IMR-90 (cell line): ENCODE measurements around the gene ITPR2. TPM values are rescaled to one million over a fixed set of nuclear protein-coding genes. Genes with fewer than 3 reads are reported as not detected.
A peak's percentile ranks its signal among the peaks of the same experiment; 100 is the strongest.

ENCODE experiments used
- ATAC-seq: fragments of 200-7000 bp; cut with Tn5 transposase; 2 replicates; pipeline ENCODE4 v1.9.1; 2020; ENCODE audit warnings: low read depth, mild to moderate bottlenecking, moderate library complexity
- BruUV-seq: library from RNA; stranded (reverse); fragments of 400-500 nt; replicated peaks from 2 replicates; lab custom pipeline; 2021; lab: Mats Ljungman, UMichigan
- CTCF ChIA-PET: fragments of 300-600 bp; formaldehyde crosslinking; extraction: SDS; loops from one replicate; lab custom pipeline; 2021; ENCODE audit warnings: antibody characterized with exemption; lab: Yijun Ruan, JAX
- POLR2A ChIA-PET: fragments of 300-600 bp; sonication (Branson Sonifier 250); formaldehyde crosslinking; loops from one replicate; lab custom pipeline; 2022; ENCODE audit warnings: antibody characterized with exemption; ENCODE audit not compliant: unreplicated experiment; lab: Charles Lee
- DNase-seq: peaks from one replicate; pipeline ENCODE4 v3.0.0; 2013
- H2AFZ ChIP-seq: replicated peaks from 2 replicates; pipeline ENCODE3; 2013; ENCODE audit warnings: low read length, mild to moderate bottlenecking; ENCODE audit not compliant: poor library complexity
- H2AK5ac ChIP-seq: 2 replicates; pipeline ENCODE4 v1.6.1; 2013; ENCODE audit warnings: low read depth, low read length, inconsistent platforms
- H2AK9ac ChIP-seq: replicated peaks from 2 replicates; pipeline ENCODE3; 2013; ENCODE audit warnings: mild to moderate bottlenecking, low read depth, low read length, moderate library complexity; ENCODE audit not compliant: poor library complexity
- H2BK120ac ChIP-seq: 2 replicates; pipeline ENCODE4 v1.6.1; 2013; ENCODE audit warnings: low read depth, low read length, inconsistent platforms
- H2BK15ac ChIP-seq: 3 replicates; pipeline ENCODE4 v1.6.1; 2013; ENCODE audit warnings: low read depth, low read length, inconsistent platforms
- H2BK20ac ChIP-seq: 2 replicates; pipeline ENCODE4 v1.6.1; 2013; ENCODE audit warnings: low read depth, mild to moderate bottlenecking, inconsistent platforms, low read length, moderate library complexity
- H2BK5ac ChIP-seq: 2 replicates; pipeline ENCODE4 v1.6.1; 2013; ENCODE audit warnings: mild to moderate bottlenecking, low read depth, low read length, inconsistent platforms; ENCODE audit not compliant: poor library complexity, severe bottlenecking
- H3K14ac ChIP-seq: replicated peaks from 2 replicates; pipeline ENCODE4 v1.6.1; 2013; ENCODE audit warnings: low read depth, low read length, inconsistent platforms
- H3K18ac ChIP-seq: 2 replicates; pipeline ENCODE4 v1.6.1; 2013; ENCODE audit warnings: low read depth, low read length, control low read depth
- H3K23ac ChIP-seq: 2 replicates; pipeline ENCODE4 v1.6.1; 2013; ENCODE audit warnings: low read depth, low read length, inconsistent platforms
- H3K27ac ChIP-seq: 2 replicates; pipeline ENCODE4 v1.5.1; 2013; ENCODE audit warnings: mild to moderate bottlenecking, control low read depth, low read length; ENCODE audit not compliant: insufficient read depth
- H3K27me3 ChIP-seq: 2 replicates; pipeline ENCODE4 v1.6.1; 2013; ENCODE audit warnings: low read length; ENCODE audit not compliant: control insufficient read depth, insufficient read depth
- H3K36me3 ChIP-seq: 2 replicates; pipeline ENCODE4 v1.6.1; 2013; ENCODE audit warnings: low read length, mixed read lengths; ENCODE audit not compliant: control insufficient read depth, insufficient read depth
- H3K4ac ChIP-seq: 2 replicates; pipeline ENCODE4 v1.6.1; 2013; ENCODE audit warnings: low read depth, low read length, inconsistent platforms
- H3K4me1 ChIP-seq: 2 replicates; pipeline ENCODE4 v1.6.1; 2013; ENCODE audit warnings: low read length, mixed read lengths; ENCODE audit not compliant: control insufficient read depth, insufficient read depth
- H3K4me2 ChIP-seq: 2 replicates; pipeline ENCODE4 v1.6.1; 2013; ENCODE audit warnings: low read depth, mild to moderate bottlenecking, control low read depth, low read length, moderate library complexity
- H3K4me3 ChIP-seq: 2 replicates; pipeline ENCODE4 v1.5.1; 2013; ENCODE audit warnings: low read depth, mild to moderate bottlenecking, control low read depth, low read length, moderate library complexity; ENCODE audit not compliant: insufficient read depth
- H3K56ac ChIP-seq: 2 replicates; pipeline ENCODE4 v1.6.1; 2013; ENCODE audit warnings: low read length, inconsistent platforms; ENCODE audit not compliant: insufficient read depth; ENCODE audit errors: extremely low read depth
- H3K79me1 ChIP-seq, 2 experiments: 2 replicates each; pipeline ENCODE4 v1.6.1; 2013; ENCODE audit warnings: low read length in 2 of 2, inconsistent platforms in 1 of 2, low read depth in 1 of 2
- H3K9ac ChIP-seq: 2 replicates; pipeline ENCODE4 v1.6.1; 2013; ENCODE audit warnings: low read depth, low read length, control low read depth
- H3K9me1 ChIP-seq: 2 replicates; pipeline ENCODE4 v1.6.1; 2013; ENCODE audit warnings: low read length, inconsistent platforms; ENCODE audit not compliant: insufficient read depth
- H3K9me3 ChIP-seq: 2 replicates; pipeline ENCODE4 v1.6.1; 2013; ENCODE audit warnings: low read length; ENCODE audit not compliant: control insufficient read depth, insufficient read depth
- H4K20me1 ChIP-seq: 2 replicates; pipeline ENCODE4 v1.6.1; 2013; ENCODE audit warnings: low read length, inconsistent platforms; ENCODE audit not compliant: insufficient read depth
- H4K5ac ChIP-seq: 2 replicates; pipeline ENCODE4 v1.6.1; 2013; ENCODE audit warnings: mild to moderate bottlenecking, low read depth, low read length, control low read depth
- H4K8ac ChIP-seq, 2 experiments: 2 replicates each; pipeline ENCODE4 v1.6.1; 2013; ENCODE audit warnings: low read depth in 2 of 2, low read length in 2 of 2, control low read depth in 1 of 2, inconsistent platforms in 1 of 2
- H4K91ac ChIP-seq: 2 replicates; pipeline ENCODE4 v1.6.1; 2013; ENCODE audit warnings: low read depth, low read length, inconsistent platforms; ENCODE audit not compliant: insufficient read depth
- CEBPB ChIP-seq: IDR thresholded peaks from 2 replicates; pipeline ENCODE4 v1.6.1; 2012; ENCODE audit warnings: low read depth, low read length, improper control_type of control experiment
- CTCF ChIP-seq: conservative IDR thresholded peaks from 2 replicates; pipeline ENCODE4 v1.5.1; 2012; ENCODE audit warnings: mild to moderate bottlenecking, low read depth, low read length, improper control_type of control experiment
- MAFK ChIP-seq: IDR thresholded peaks from 2 replicates; pipeline ENCODE4 v1.6.1; 2012; ENCODE audit warnings: low read depth, low read length, improper control_type of control experiment
- MAZ ChIP-seq: IDR thresholded peaks from 2 replicates; pipeline ENCODE4 v1.6.1; 2012; ENCODE audit warnings: low read depth, mild to moderate bottlenecking, low read length, improper control_type of control experiment, moderate library complexity, borderline replicate concordance
- MXI1 ChIP-seq: IDR thresholded peaks from 2 replicates; pipeline ENCODE4 v1.6.1; 2012; ENCODE audit warnings: low read depth, mild to moderate bottlenecking, low read length, moderate library complexity, borderline replicate concordance
- NFE2L2 ChIP-seq: fragments of 150-350 bp; IDR thresholded peaks from 2 replicates; pipeline ENCODE4 v1.6.1; 2016; ENCODE audit warnings: low read depth, mild to moderate bottlenecking, low read length
- POLR2A ChIP-seq: IDR thresholded peaks from 2 replicates; pipeline ENCODE4 v1.6.1; 2012; ENCODE audit warnings: mild to moderate bottlenecking, low read depth, low read length
- RAD21 ChIP-seq: IDR thresholded peaks from 2 replicates; pipeline ENCODE4 v1.6.1; 2012; ENCODE audit warnings: low read length, improper control_type of control experiment
- RCOR1 ChIP-seq: IDR thresholded peaks from 2 replicates; pipeline ENCODE4 v1.6.1; 2012; ENCODE audit warnings: mild to moderate bottlenecking, low read length, improper control_type of control experiment; ENCODE audit not compliant: insufficient replicate concordance
- RFX5 ChIP-seq: IDR thresholded peaks from 2 replicates; pipeline ENCODE4 v1.8.0; 2012; ENCODE audit warnings: low read depth, mild to moderate bottlenecking, low read length, moderate library complexity
- SMC3 ChIP-seq: fragments of 150-350 bp; IDR thresholded peaks from 2 replicates; pipeline ENCODE4 v1.6.1; 2016; ENCODE audit warnings: low read depth, mild to moderate bottlenecking, antibody characterized with exemption, low read length, moderate library complexity
- USF2 ChIP-seq: fragments of 150-350 bp; IDR thresholded peaks from 2 replicates; pipeline ENCODE4 v1.6.1; 2017; ENCODE audit warnings: mild to moderate bottlenecking, antibody characterized with exemption, low read length, low read depth
- WGBS, 2 experiments: methylation state at CpG; one replicate each; pipeline versions ENCODE4 v1.1.5 to v1.1.7; 2013; ENCODE audit warnings: missing lambda C conversion rate in 2 of 2; ENCODE audit not compliant: insufficient read length in 1 of 2; ENCODE audit errors: extremely low coverage in 2 of 2; 5-methylcytosine and 5-hydroxymethylcytosine counted together
- dilution Hi-C: fragments of 300-500 bp; cut with HindIII; formaldehyde crosslinking; loops from one replicate; pipeline ENCODE4 v1.14.3; 2018; ENCODE audit warnings: low sequenced_read_pairs; ENCODE audit not compliant: unreplicated experiment
- in situ Hi-C: fragments of 300-500 bp; cut with MboI; formaldehyde crosslinking; loops from 3 replicates; pipeline ENCODE4 v1.14.3; 2019; ENCODE audit warnings: low sequenced_read_pairs, inconsistent platforms, mixed read lengths
- intact Hi-C: fragments of 100-400 bp; cut with micrococcal nuclease; formaldehyde crosslinking; loops from 2 replicates; pipeline ENCODE4 v1.10.0; 2022
- polyA plus RNA-seq, 3 experiments: library from polyadenylated mRNA; depleted of rRNA; stranded (reverse); fragments of >200 nt; gene quantifications; 2 replicates each; pipeline ENCODE4 v1.2.3, GENCODE V29; 2012; ENCODE audit warnings: low replicate concordance in 1 of 3
- total RNA-seq: library from RNA; depleted of rRNA; stranded (reverse); fragments of >200 nt; gene quantifications from 2 replicates; pipeline ENCODE4 v1.2.3, GENCODE V29; 2012

The ITPR2 gene
- total and polyA plus RNA-seq, 2 of the 4 experiments (the other 2 are of a cell fraction), result 1.2 to 9.0 TPM

DNA sequence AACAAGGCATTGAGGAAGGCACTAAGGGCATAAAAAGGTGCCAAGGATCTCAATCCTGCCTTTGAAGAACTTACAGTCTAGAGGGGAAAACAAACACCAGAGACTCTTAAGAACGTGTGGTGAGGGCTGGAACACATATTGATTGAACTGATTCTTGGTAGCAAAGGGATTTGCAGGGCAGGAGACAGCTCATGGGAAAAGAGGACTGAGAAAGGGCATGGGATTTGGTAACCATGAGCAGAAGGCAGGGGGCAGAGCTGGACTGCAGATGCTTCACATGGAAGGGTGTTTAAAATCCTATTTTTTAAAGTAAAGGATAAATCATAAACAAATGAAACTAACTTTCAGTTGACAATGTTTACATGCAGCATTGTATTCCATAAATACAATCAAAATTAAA, 203.1 kb downstream of the ITPR2 start:
- ChIA-PET CTCF (interaction anchor here (0.6 to 2.1 kb wide), 8 partner anchors 11 to 435 kb away, joined by 3 to 10 read pairs (median 4); partner anchors contain the start of genes ITPR2 and SSPN), POLR2A (no interaction called here)
- peak overlapping the region; percentile 82 for H3K4ac ChIP-seq
- H3K14ac ChIP-seq, result peak overlapping the region; percentile 82
- peak overlapping the region; percentile 45 for H4K91ac ChIP-seq
- H3K36me3 ChIP-seq, result no peaks in the 10 kb centered on the region
- no TSS peak for BruUV-seq
- peak overlapping the region; percentile 84; the same call in 1 of the 2 replicates for H2AK5ac ChIP-seq
- WGBS, 2 experiments, result no CpG with 5 or more reads among the region's 1 CpG
- peak overlapping the region; percentile 87; the same call in 1 of the 2 replicates for H3K4me2 ChIP-seq
- H3K18ac ChIP-seq, result peak overlapping the region; percentile 25; the same call in 1 of the 2 replicates
- dilution Hi-C loops, result no loop called here
- H4K20me1 ChIP-seq, result no peaks in the 10 kb centered on the region
- peak overlapping the region; percentile 85 for H2BK20ac ChIP-seq
- H3K56ac ChIP-seq, result peak overlapping the region; percentile 42; the same call in 1 of the 2 replicates
- H3K27me3 ChIP-seq, result no peaks in the 10 kb centered on the region
- H2AK9ac ChIP-seq, result no peak overlapping the region
- TF ChIP-seq MXI1, result no peak
- TF ChIP-seq SMC3, result peak; percentile 79
- TF ChIP-seq RFX5, result no peak
- TF ChIP-seq NFE2L2, result no peak
- TF ChIP-seq CTCF, result peak; percentile 75
- no peak for TF ChIP-seq USF2
- TF ChIP-seq MAZ, result no peak
- TF ChIP-seq CEBPB, result no peak
- TF ChIP-seq MAFK, result no peak
- TF ChIP-seq RCOR1, result no peak
- TF ChIP-seq POLR2A, result no peak
- TF ChIP-seq RAD21, result peak; percentile 77
- ATAC-seq (peak; percentile 71), DNase-seq (peak; percentile 70)
- H3K27ac ChIP-seq, result no peak overlapping the region; the same call in 1 of the 2 replicates
- peaks cover 15% of the 10 kb centered on the region for H3K9me1 ChIP-seq
- peak overlapping the region; percentile 79; the same call in 1 of the 2 replicates for H3K23ac ChIP-seq
- 0 out of 4 replicates have a peak, but pooled peaks cover 0 to 6% of the 10 kb centered on the region in 2 experiments for H3K79me1 ChIP-seq
- peak overlapping the region; percentile 71; the same call in 2 of the 3 replicates for H2BK15ac ChIP-seq
- peak overlapping the region; percentile 31 to 88 for H4K8ac ChIP-seq
- peak overlapping the region; percentile 70 for H2AFZ ChIP-seq
- H3K9me3 ChIP-seq, result no peaks in the 10 kb centered on the region
- intact Hi-C loops, result loop anchor here (1.0 to 10.0 kb wide), 4 partner anchors 21 to 504 kb away; no protein-coding TSS in a partner anchor
- peak overlapping the region; percentile 84 for H2BK120ac ChIP-seq
- peaks cover 11% of the 10 kb centered on the region for H3K4me1 ChIP-seq
- H3K9ac ChIP-seq, result peak overlapping the region; percentile 77; the same call in 1 of the 2 replicates
- H4K5ac ChIP-seq, result peak overlapping the region; percentile 50; the same call in 1 of the 2 replicates
- in situ Hi-C loops, result no loop called here
- H3K4me3 ChIP-seq, result no peak overlapping the region
- peak overlapping the region; percentile 78 for H2BK5ac ChIP-seq
